Measurements from ENCODE around the gene DENND1A. TPM values are rescaled to one million over a fixed set of nuclear protein-coding genes. Genes with fewer than 3 reads are reported as not detected.

The DENND1A gene
- total and polyA plus RNA-seq, 4 donors = 7.9 to 22.0 (median 13.9) TPM

DNA sequence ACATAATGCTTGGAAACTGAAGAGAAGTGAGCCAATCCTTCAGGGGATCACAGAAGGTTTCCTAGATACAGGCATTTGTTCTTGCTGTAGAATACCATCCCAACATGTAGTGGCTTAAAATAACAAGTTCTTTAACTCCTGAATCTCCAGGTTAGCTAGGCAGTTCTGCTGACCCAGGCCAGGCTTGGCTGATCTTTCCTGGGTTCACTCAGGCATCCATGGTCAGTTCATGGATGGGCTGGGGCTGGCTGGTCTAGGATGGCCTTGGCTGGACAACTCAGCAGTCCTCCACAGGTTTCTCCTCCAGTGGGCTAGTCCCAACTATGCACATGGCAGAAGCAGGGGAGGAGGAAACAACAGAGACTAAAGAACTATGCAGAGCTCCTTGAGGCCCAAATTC is 37.4 kb upstream of the DENND1A start (continued):
- TF ChIP-seq, protein P1, sequence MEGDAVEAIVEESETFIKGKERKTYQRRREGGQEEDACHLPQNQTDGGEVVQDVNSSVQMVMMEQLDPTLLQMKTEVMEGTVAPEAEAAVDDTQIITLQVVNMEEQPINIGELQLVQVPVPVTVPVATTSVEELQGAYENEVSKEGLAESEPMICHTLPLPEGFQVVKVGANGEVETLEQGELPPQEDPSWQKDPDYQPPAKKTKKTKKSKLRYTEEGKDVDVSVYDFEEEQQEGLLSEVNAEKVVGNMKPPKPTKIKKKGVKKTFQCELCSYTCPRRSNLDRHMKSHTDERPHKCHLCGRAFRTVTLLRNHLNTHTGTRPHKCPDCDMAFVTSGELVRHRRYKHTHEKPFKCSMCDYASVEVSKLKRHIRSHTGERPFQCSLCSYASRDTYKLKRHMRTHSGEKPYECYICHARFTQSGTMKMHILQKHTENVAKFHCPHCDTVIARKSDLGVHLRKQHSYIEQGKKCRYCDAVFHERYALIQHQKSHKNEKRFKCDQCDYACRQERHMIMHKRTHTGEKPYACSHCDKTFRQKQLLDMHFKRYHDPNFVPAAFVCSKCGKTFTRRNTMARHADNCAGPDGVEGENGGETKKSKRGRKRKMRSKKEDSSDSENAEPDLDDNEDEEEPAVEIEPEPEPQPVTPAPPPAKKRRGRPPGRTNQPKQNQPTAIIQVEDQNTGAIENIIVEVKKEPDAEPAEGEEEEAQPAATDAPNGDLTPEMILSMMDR (IDR thresholded peaks at IDR 0.05; ENCODE audit: low read depth, low read length, missing input control) = no peak
- TF ChIP-seq JUND (IDR thresholded peaks at IDR 0.05) = no peak
- TF ChIP-seq, protein P2, sequence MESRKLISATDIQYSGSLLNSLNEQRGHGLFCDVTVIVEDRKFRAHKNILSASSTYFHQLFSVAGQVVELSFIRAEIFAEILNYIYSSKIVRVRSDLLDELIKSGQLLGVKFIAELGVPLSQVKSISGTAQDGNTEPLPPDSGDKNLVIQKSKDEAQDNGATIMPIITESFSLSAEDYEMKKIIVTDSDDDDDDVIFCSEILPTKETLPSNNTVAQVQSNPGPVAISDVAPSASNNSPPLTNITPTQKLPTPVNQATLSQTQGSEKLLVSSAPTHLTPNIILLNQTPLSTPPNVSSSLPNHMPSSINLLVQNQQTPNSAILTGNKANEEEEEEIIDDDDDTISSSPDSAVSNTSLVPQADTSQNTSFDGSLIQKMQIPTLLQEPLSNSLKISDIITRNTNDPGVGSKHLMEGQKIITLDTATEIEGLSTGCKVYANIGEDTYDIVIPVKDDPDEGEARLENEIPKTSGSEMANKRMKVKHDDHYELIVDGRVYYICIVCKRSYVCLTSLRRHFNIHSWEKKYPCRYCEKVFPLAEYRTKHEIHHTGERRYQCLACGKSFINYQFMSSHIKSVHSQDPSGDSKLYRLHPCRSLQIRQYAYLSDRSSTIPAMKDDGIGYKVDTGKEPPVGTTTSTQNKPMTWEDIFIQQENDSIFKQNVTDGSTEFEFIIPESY (IDR thresholded peaks at IDR 0.05) = no peak

DNA sequence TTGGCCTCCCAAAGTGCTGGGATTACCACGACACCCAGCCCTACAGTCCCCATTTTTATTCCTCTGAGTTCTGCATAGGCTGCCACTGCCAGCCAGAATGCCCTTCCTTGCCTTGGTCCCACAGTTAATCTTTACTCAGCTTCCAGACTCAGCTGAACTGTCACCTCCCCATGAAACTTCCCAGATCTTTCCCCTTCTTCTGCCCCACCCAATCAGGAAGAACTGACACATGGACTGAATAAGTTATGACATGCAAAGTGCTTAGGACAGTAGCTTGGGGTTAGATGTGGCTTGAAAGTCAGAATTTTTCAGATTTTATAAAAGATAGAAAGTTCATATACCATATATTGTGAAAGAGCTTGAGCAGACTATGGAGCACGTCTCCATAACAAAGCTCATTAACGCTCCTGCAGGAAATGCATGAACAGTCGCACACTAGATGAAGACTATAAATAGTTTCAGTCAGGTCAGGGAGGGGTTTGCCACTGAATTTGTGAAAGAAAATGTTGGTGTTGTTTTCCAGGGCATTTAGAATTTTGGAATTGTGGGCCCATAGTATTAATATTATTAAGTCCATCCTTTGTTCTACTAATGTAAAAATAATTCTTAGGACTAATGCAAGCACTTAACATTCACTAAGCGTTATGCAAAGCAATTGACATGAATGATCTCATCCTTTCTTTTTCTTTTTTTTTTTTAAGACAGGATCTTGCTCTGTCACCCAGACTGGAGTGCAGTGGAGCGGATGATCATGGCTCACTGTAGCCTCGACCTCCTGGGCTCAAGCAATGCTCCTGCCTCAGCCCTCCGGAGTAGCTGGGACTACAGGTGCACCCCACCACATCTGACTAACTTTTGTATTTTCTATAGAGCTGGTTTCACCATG is 36.1 kb upstream of the DENND1A start:
- H3K4me3 ChIP-seq (ENCODE audit: low read depth in 1 of 3, low read length in 3 of 3) = no peak overlapping the region
- no peaks in the 10 kb centered on the region for H3K4me1 ChIP-seq (ENCODE audit: control insufficient read depth in 4 of 4, insufficient read depth in 4 of 4, low read length in 3 of 4)
- TF ChIP-seq HNF4G (IDR thresholded peaks at IDR 0.05) (no peak), EGR1 (IDR thresholded peaks at IDR 0.05; ENCODE audit: low read depth in 2 of 2) (no peak), JUND (IDR thresholded peaks at IDR 0.05) (no peak), FOXA1 (IDR thresholded peaks at IDR 0.05) (no peak), NR2F2 (IDR thresholded peaks at IDR 0.05) (no peak), TAF1 (conservative IDR thresholded peaks at IDR 0.05) (no peak), SP1 (IDR thresholded peaks at IDR 0.05) (no peak), YY1 (IDR thresholded peaks at IDR 0.05) (no peak), RAD21 (IDR thresholded peaks at IDR 0.05) (no peak), HNF4A (conservative IDR thresholded peaks at IDR 0.05) (no peak), GABPA (IDR thresholded peaks at IDR 0.05 in 1 of 2, conservative IDR thresholded peaks at IDR 0.05 in 1 of 2) (no peak), FOXA2 (IDR thresholded peaks at IDR 0.05) (no peak), RXRA (IDR thresholded peaks at IDR 0.05) (no peak)
- TF ChIP-seq, protein P3, sequence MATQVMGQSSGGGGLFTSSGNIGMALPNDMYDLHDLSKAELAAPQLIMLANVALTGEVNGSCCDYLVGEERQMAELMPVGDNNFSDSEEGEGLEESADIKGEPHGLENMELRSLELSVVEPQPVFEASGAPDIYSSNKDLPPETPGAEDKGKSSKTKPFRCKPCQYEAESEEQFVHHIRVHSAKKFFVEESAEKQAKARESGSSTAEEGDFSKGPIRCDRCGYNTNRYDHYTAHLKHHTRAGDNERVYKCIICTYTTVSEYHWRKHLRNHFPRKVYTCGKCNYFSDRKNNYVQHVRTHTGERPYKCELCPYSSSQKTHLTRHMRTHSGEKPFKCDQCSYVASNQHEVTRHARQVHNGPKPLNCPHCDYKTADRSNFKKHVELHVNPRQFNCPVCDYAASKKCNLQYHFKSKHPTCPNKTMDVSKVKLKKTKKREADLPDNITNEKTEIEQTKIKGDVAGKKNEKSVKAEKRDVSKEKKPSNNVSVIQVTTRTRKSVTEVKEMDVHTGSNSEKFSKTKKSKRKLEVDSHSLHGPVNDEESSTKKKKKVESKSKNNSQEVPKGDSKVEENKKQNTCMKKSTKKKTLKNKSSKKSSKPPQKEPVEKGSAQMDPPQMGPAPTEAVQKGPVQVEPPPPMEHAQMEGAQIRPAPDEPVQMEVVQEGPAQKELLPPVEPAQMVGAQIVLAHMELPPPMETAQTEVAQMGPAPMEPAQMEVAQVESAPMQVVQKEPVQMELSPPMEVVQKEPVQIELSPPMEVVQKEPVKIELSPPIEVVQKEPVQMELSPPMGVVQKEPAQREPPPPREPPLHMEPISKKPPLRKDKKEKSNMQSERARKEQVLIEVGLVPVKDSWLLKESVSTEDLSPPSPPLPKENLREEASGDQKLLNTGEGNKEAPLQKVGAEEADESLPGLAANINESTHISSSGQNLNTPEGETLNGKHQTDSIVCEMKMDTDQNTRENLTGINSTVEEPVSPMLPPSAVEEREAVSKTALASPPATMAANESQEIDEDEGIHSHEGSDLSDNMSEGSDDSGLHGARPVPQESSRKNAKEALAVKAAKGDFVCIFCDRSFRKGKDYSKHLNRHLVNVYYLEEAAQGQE (IDR thresholded peaks at IDR 0.05) = no peak
- TF ChIP-seq, protein P1 (IDR thresholded peaks at IDR 0.05; ENCODE audit: low read depth, low read length, missing input control) = no peak
- TF ChIP-seq, protein P2 (IDR thresholded peaks at IDR 0.05) = no peak
- TF ChIP-seq, protein P4, sequence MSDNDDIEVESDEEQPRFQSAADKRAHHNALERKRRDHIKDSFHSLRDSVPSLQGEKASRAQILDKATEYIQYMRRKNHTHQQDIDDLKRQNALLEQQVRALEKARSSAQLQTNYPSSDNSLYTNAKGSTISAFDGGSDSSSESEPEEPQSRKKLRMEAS (IDR thresholded peaks at IDR 0.05) = no peak
- TF ChIP-seq, protein P5, sequence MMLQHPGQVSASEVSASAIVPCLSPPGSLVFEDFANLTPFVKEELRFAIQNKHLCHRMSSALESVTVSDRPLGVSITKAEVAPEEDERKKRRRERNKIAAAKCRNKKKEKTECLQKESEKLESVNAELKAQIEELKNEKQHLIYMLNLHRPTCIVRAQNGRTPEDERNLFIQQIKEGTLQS (IDR thresholded peaks at IDR 0.05) = no peak
- DNase-seq (ENCODE audit: low spot score) = no peak
- H3K27me3 ChIP-seq (ENCODE audit: control insufficient read depth in 4 of 4, insufficient read depth in 4 of 4, low read length in 3 of 4) = no peaks in the 10 kb centered on the region
- WGBS = 74% methylated on average over 8 of the region's 8 CpGs
- no peaks in the 10 kb centered on the region for H3K36me3 ChIP-seq (ENCODE audit: control insufficient read depth in 4 of 4, insufficient read depth in 3 of 4, low read depth in 1 of 4, low read length in 3 of 4)
- H3K27ac ChIP-seq (ENCODE audit: low read depth in 1 of 2, low read length in 2 of 2) = no peak overlapping the region
- no peaks in the 10 kb centered on the region for H3K9me3 ChIP-seq (ENCODE audit: control insufficient read depth in 4 of 4, low read length in 3 of 4)
- no peak overlapping the region for H3K9ac ChIP-seq (ENCODE audit: low read depth in 1 of 2, low read length in 2 of 2)
